Activated T-helper 1 cell treated with anti-CD3 and anti-CD28 coated beads, Interleukin-2, amount 50 U/mL, for 16 hours (primary cell): ENCODE results near the gene ABCC11.

Source experiments
- DNase-seq, 2 donors: peaks; one replicate each; pipeline ENCODE4 v3.0.0-alpha.2; 2020; ENCODE audit warnings: low read depth in 1 of 2, low spot score in 1 of 2

The ABCC11 gene

GRCh38 chr16:48247311-48247710, at the start of gene ABCC11:
ABCC11 (minus strand) TSS chr16:48247539; CDS start chr16:48231921, 15,618 bp downstream.
- DNase-seq: no peak

- DNase-seq: no peak
Observed at GRCh38 chr16:48295488-48296281, 48.3 kb upstream of the ABCC11 start.

GRCh38 chr16:48294724-48295123, 47.4 kb upstream of the ABCC11 start:
- DNase-seq: no peak

- no peak for DNase-seq
Observed at GRCh38 chr16:48292452-48292851, 45.1 kb upstream of the ABCC11 start.

GRCh38 chr16:48291754-48292153, 44.4 kb upstream of the ABCC11 start:
- no peak for DNase-seq

GRCh38 chr16:48291303-48291702, 44.0 kb upstream of the ABCC11 start:
- no peak for DNase-seq

GRCh38 chr16:48287239-48287638, 39.9 kb upstream of the ABCC11 start:
- no peak for DNase-seq

- no peak for DNase-seq
Observed at GRCh38 chr16:48284772-48285409, 37.6 kb upstream of the ABCC11 start.

- DNase-seq: no peak
Observed at GRCh38 chr16:48282636-48283263, 35.4 kb upstream of the ABCC11 start.

GRCh38 chr16:48280546-48280945, 33.2 kb upstream of the ABCC11 start:
- DNase-seq: no peak

GRCh38 chr16:48279199-48279598, 31.9 kb upstream of the ABCC11 start:
- DNase-seq: no peak

- no peak for DNase-seq
Observed at GRCh38 chr16:48277158-48277557, 29.8 kb upstream of the ABCC11 start.

GRCh38 chr16:48276102-48276501, 28.8 kb upstream of the ABCC11 start:
- no peak for DNase-seq

GRCh38 chr16:48274476-48274875, 27.1 kb upstream of the ABCC11 start:
- DNase-seq: no peak

- no peak for DNase-seq
Observed at GRCh38 chr16:48272837-48273421, 25.6 kb upstream of the ABCC11 start.

- no peak for DNase-seq
Observed at GRCh38 chr16:48271728-48272127, 24.4 kb upstream of the ABCC11 start.

GRCh38 chr16:48269011-48269410, 21.7 kb upstream of the ABCC11 start:
- DNase-seq: no peak

- no peak for DNase-seq
Observed at GRCh38 chr16:48262631-48263030, 15.3 kb upstream of the ABCC11 start.

- no peak for DNase-seq
Observed at GRCh38 chr16:48261569-48261968, 14.2 kb upstream of the ABCC11 start.

- DNase-seq: no peak
Observed at GRCh38 chr16:48256579-48257177, 9.3 kb upstream of the ABCC11 start.

- no peak for DNase-seq
Observed at GRCh38 chr16:48252013-48252412, 4.7 kb upstream of the ABCC11 start.
